Measurements from ENCODE around the gene YKT6. TPM values are rescaled to one million over a fixed set of nuclear protein-coding genes. Genes with fewer than 3 reads are reported as not detected.
"Not testable (repeated sequence)": the region's sequence is repeated elsewhere in the genome, so short reads cannot be mapped to it uniquely, and the experiment has no call there.

YKT6 gene
- total RNA-seq, 4 donors from 2014 or later, result 46.6 to 80.1 (median 68.0) TPM

GRCh38 chr7:44173911-44174693, 26.7 kb upstream of the YKT6 start:
- Histone ChIP-seq H3K4me3 (no peak overlapping the region), H3K9me3 (no peaks in the 10 kb centered on the region), H3K27me3 (no peaks in the 10 kb centered on the region), H3K4me1 (no peaks in the 10 kb centered on the region), H3K36me3 (no peaks in the 10 kb centered on the region), H3K27ac (no peak overlapping the region)
- TF ChIP-seq CTCF (IDR thresholded peaks at IDR 0.05) (no peak), POLR2AphosphoS5 (IDR thresholded peaks at IDR 0.05) (no peak), POLR2A (IDR thresholded peaks at IDR 0.05) (no peak), EP300 (IDR thresholded peaks at IDR 0.05; ENCODE audit: low read depth) (no peak)
- no peak for DNase-seq
- intact Hi-C loops (cut with DNase I; ENCODE audit: low total_unique reads), result no loop called here
- in situ Hi-C loops (cut with MboI; ENCODE audit: low pct_ligation_motif_present in 1 of 4, low pct_unique_long_range_greater_than_20kb in 1 of 4, low sequenced_read_pairs in 3 of 4), result no loop called here
- 54% methylated on average over 3 of the region's 3 CpGs; no CpG with 5 or more reads in 1 of the 2 donors for WGBS, 2 donors (ENCODE audit: low coverage in 1 of 2)

DNA sequence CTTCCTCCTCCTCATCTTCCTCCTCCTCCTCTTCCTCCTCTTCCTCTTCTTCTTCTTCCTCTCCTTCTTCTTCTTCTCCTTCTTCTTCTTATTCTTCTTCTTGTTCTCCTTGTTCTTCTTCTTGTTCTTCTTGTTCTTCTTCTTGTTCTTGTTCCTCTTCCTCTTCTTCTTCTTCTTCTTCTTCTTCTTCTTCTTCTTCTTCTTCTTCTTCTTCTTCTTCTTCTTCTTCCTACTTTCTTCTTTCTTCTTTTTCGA, 26.2 kb upstream of the YKT6 start:
- H3K36me3 ChIP-seq; H3K4me1 ChIP-seq; H3K27me3 ChIP-seq; H3K4me3 ChIP-seq; H3K9me3 ChIP-seq; in situ Hi-C loops (cut with MboI; ENCODE audit: low pct_ligation_motif_present in 1 of 4, low pct_unique_long_range_greater_than_20kb in 1 of 4, low sequenced_read_pairs in 3 of 4); DNase-seq; H3K27ac ChIP-seq; intact Hi-C loops (cut with DNase I; ENCODE audit: low total_unique reads): not testable (repeated sequence)
- WGBS, 2 donors (ENCODE audit: low coverage in 1 of 2), result 50% methylated on average over 1 of the region's 1 CpG; no CpG with 5 or more reads in 1 of the 2 donors

DNA sequence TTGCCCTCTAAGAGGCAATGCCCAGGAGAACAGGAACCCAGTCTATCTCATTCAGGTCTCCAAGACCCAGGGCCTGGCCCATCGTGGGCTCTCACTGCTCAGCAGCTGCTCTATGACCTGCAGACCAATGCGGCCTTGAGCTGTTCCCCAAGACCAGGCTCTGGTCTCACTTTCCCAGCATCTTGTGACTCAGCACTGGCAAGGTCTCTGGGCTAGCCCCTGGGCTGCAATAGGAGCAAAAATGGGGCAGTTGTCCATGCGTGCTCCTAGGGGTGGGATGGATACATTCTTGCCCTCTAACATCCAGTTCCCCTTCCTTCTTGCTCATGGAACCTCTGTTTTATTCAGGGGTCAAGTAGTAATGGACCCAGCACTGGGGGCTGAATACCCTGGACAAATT, 25.0 kb upstream of the YKT6 start:
- no peaks in the 10 kb centered on the region for H3K9me3 ChIP-seq
- TF ChIP-seq CTCF (IDR thresholded peaks at IDR 0.05) (no peak), POLR2A (IDR thresholded peaks at IDR 0.05) (no peak), EP300 (IDR thresholded peaks at IDR 0.05; ENCODE audit: low read depth) (no peak), POLR2AphosphoS5 (IDR thresholded peaks at IDR 0.05) (no peak)
- in situ Hi-C loops (cut with MboI; ENCODE audit: low pct_ligation_motif_present in 1 of 4, low pct_unique_long_range_greater_than_20kb in 1 of 4, low sequenced_read_pairs in 3 of 4), result no loop called here
- H3K27me3 ChIP-seq, result no peaks in the 10 kb centered on the region
- no peaks in the 10 kb centered on the region for H3K36me3 ChIP-seq
- intact Hi-C loops (cut with DNase I; ENCODE audit: low total_unique reads), result no loop called here
- WGBS, 2 donors (ENCODE audit: low coverage in 1 of 2), result 79 to 100% methylated on average over 1 to 3 of the region's 3 CpGs
- DNase-seq, result no peak
- no peak overlapping the region for H3K27ac ChIP-seq
- no peak overlapping the region for H3K4me3 ChIP-seq
- H3K4me1 ChIP-seq, result no peaks in the 10 kb centered on the region

GRCh38 chr7:44176486-44176885, 24.3 kb upstream of the YKT6 start:
- intact Hi-C loops (cut with DNase I; ENCODE audit: low total_unique reads) (no loop called here), in situ Hi-C loops (cut with MboI; ENCODE audit: low pct_ligation_motif_present in 1 of 4, low pct_unique_long_range_greater_than_20kb in 1 of 4, low sequenced_read_pairs in 3 of 4) (no loop called here)
- DNase-seq, result no peak
- TF ChIP-seq POLR2AphosphoS5 (IDR thresholded peaks at IDR 0.05), result no peak
- no peak for TF ChIP-seq POLR2A (IDR thresholded peaks at IDR 0.05)
- TF ChIP-seq EP300 (IDR thresholded peaks at IDR 0.05; ENCODE audit: low read depth), result no peak
- no peak for TF ChIP-seq CTCF (IDR thresholded peaks at IDR 0.05)
- H3K27me3 ChIP-seq, result no peaks in the 10 kb centered on the region
- H3K27ac ChIP-seq, result no peak overlapping the region
- no peaks in the 10 kb centered on the region for H3K9me3 ChIP-seq
- no peaks in the 10 kb centered on the region for H3K36me3 ChIP-seq
- 73 to 90% methylated on average over 2 to 7 of the region's 7 CpGs for WGBS, 2 donors (ENCODE audit: low coverage in 1 of 2)
- H3K4me1 ChIP-seq, result no peaks in the 10 kb centered on the region
- no peak overlapping the region for H3K4me3 ChIP-seq

GRCh38 chr7:44177570-44178131, 23.1 kb upstream of the YKT6 start:
- no peak overlapping the region for H3K4me3 ChIP-seq
- no peaks in the 10 kb centered on the region for H3K9me3 ChIP-seq
- H3K4me1 ChIP-seq, result no peaks in the 10 kb centered on the region
- in situ Hi-C loops (cut with MboI; ENCODE audit: low pct_ligation_motif_present in 1 of 4, low pct_unique_long_range_greater_than_20kb in 1 of 4, low sequenced_read_pairs in 3 of 4) (no loop called here), intact Hi-C loops (cut with DNase I; ENCODE audit: low total_unique reads) (no loop called here)
- no peak for DNase-seq
- 69 to 100% methylated on average over 1 to 4 of the region's 4 CpGs for WGBS, 2 donors (ENCODE audit: low coverage in 1 of 2)
- no peaks in the 10 kb centered on the region for H3K36me3 ChIP-seq
- TF ChIP-seq POLR2A (IDR thresholded peaks at IDR 0.05), result no peak
- TF ChIP-seq POLR2AphosphoS5 (IDR thresholded peaks at IDR 0.05), result no peak
- TF ChIP-seq CTCF (IDR thresholded peaks at IDR 0.05), result no peak
- no peak for TF ChIP-seq EP300 (IDR thresholded peaks at IDR 0.05; ENCODE audit: low read depth)
- H3K27ac ChIP-seq, result no peak overlapping the region
- H3K27me3 ChIP-seq, result peaks cover 2% of the 10 kb centered on the region

Data from transverse colon (tissue), 4 donors.